ENCODE results near the gene NMB. TPM values are rescaled to one million over a fixed set of nuclear protein-coding genes. Genes with fewer than 3 reads are reported as not detected.
"Not testable (repeated sequence)": the region's sequence is repeated elsewhere in the genome, so short reads cannot be mapped to it uniquely, and the experiment has no call there.

Gene NMB
- total RNA-seq, 1 donor from 2014 or later, result not detected

- no peak for DNase-seq (ENCODE audit: low spot score)
Measured at GRCh38 chr15:84656972-84657371, 1.0 kb downstream of the NMB start.

- DNase-seq (ENCODE audit: low spot score), result peak; percentile 79
Measured at GRCh38 chr15:84654689-84655453, 3.1 kb downstream of the NMB start.

- peak; percentile 98 for DNase-seq (ENCODE audit: low spot score)
Measured at GRCh38 chr15:84653910-84654688, 3.9 kb downstream of the NMB start, which contains the start of gene WDR73. Gene WDR73 (minus strand): TSS chr15:84654283. CDS start chr15:84654274, 9 bp downstream.

- DNase-seq (ENCODE audit: low spot score), result no peak
Measured at GRCh38 chr15:84653584-84653909, 4.5 kb downstream of the NMB start.

GRCh38 chr15:84649706-84650105, 8.3 kb downstream of the NMB start:
- no peak for DNase-seq (ENCODE audit: low spot score)

GRCh38 chr15:84648539-84648938, 9.5 kb downstream of the NMB start:
- DNase-seq (ENCODE audit: low spot score), result no peak

GRCh38 chr15:84647726-84648125, 10.3 kb downstream of the NMB start:
- no peak for DNase-seq (ENCODE audit: low spot score)

- no peak for DNase-seq (ENCODE audit: low spot score)
Measured at GRCh38 chr15:84645997-84646396, 12.0 kb downstream of the NMB start.

GRCh38 chr15:84645496-84645895, 12.5 kb downstream of the NMB start:
- no peak for DNase-seq (ENCODE audit: low spot score)

- no peak for DNase-seq (ENCODE audit: low spot score)
Measured at GRCh38 chr15:84643838-84644237, 14.2 kb downstream of the NMB start.

GRCh38 chr15:84642640-84643039, 15.4 kb downstream of the NMB start:
- not testable (repeated sequence) for DNase-seq (ENCODE audit: low spot score)

GRCh38 chr15:84641871-84642270, 16.1 kb downstream of the NMB start:
- DNase-seq (ENCODE audit: low spot score), result not testable (repeated sequence)

GRCh38 chr15:84638103-84638502, 19.9 kb downstream of the NMB start:
- DNase-seq (ENCODE audit: low spot score), result no peak

- no peak for DNase-seq (ENCODE audit: low spot score)
Measured at GRCh38 chr15:84634228-84634837, 23.7 kb downstream of the NMB start.

GRCh38 chr15:84633311-84634227, 24.4 kb downstream of the NMB start:
- peak; percentile 83 for DNase-seq (ENCODE audit: low spot score)

- DNase-seq (ENCODE audit: low spot score), result no peak
Measured at GRCh38 chr15:84631706-84632272, 26.2 kb downstream of the NMB start.

GRCh38 chr15:84629033-84629432, 29.0 kb downstream of the NMB start:
- DNase-seq (ENCODE audit: low spot score), result no peak

- DNase-seq (ENCODE audit: low spot score), result no peak
Measured at GRCh38 chr15:84625123-84625522, 32.9 kb downstream of the NMB start.

GRCh38 chr15:84624359-84624758, 33.6 kb downstream of the NMB start:
- DNase-seq (ENCODE audit: low spot score), result no peak

- no peak for DNase-seq (ENCODE audit: low spot score)
Measured at GRCh38 chr15:84621358-84621979, 36.5 kb downstream of the NMB start.

GRCh38 chr15:84620626-84621025, 37.4 kb downstream of the NMB start:
- no peak for DNase-seq (ENCODE audit: low spot score)
